Progenitor cell of endocrine pancreas (in vitro differentiated cells): ENCODE measurements around the gene SPRR5. TPM values are rescaled to one million over a fixed set of nuclear protein-coding genes. Genes with fewer than 3 reads are reported as not detected.

Experiments used
- DNase-seq: peaks from one replicate; pipeline ENCODE4 v3.0.0; 2021; ENCODE audit warnings: low spot score; ENCODE audit not compliant: unreplicated experiment
- H3K27ac Mint-ChIP-seq: 2 replicates; pipeline ENCODE4 v1.8.0; 2021; ENCODE audit warnings: mild to moderate bottlenecking, moderate library complexity, mixed read lengths
- H3K27me3 Mint-ChIP-seq: 2 replicates; pipeline ENCODE4 v1.8.0; 2021; ENCODE audit warnings: mixed read lengths
- H3K36me3 Mint-ChIP-seq: 2 replicates; pipeline ENCODE4 v1.8.0; 2022; ENCODE audit warnings: mixed read lengths; ENCODE audit not compliant: insufficient read depth
- H3K4me1 Mint-ChIP-seq: 2 replicates; pipeline ENCODE4 v1.8.0; 2021; ENCODE audit warnings: low read depth, mixed read lengths
- H3K4me3 Mint-ChIP-seq: 2 replicates; pipeline ENCODE4 v1.8.0; 2021; ENCODE audit warnings: low read depth, mild to moderate bottlenecking, moderate library complexity, mixed read lengths
- H3K9me3 Mint-ChIP-seq: 2 replicates; pipeline ENCODE4 v1.8.0; 2021; ENCODE audit warnings: low read depth, mixed read lengths
- CTCF ChIP-seq: fragments of 200-600 bp; sonication (generic); IDR thresholded peaks from one replicate; pipeline ENCODE4 v1.5.0; 2021; ENCODE audit warnings: antibody characterized with exemption, mild to moderate bottlenecking; ENCODE audit not compliant: unreplicated experiment
- total RNA-seq: library from RNA; stranded (reverse); gene quantifications from 2 replicates; pipeline ENCODE4 v1.2.1, GENCODE V29; 2021

The SPRR5 gene
- total RNA-seq, 1 donor from 2014 or later = not detected

GRCh38 chr1:152957561-152957960 is 10.6 kb downstream of the SPRR5 start:
- H3K4me3 Mint-ChIP-seq = no peak overlapping the region
- H3K27ac Mint-ChIP-seq = no peak overlapping the region
- peaks cover 8% of the 10 kb centered on the region for H3K9me3 Mint-ChIP-seq
- no peaks in the 10 kb centered on the region for H3K4me1 Mint-ChIP-seq
- no peak for TF ChIP-seq CTCF
- no peaks in the 10 kb centered on the region for H3K36me3 Mint-ChIP-seq
- H3K27me3 Mint-ChIP-seq = no peaks in the 10 kb centered on the region
- DNase-seq = no peak

- Mint-ChIP-seq H3K4me3 (no peak overlapping the region), H3K36me3 (no peaks in the 10 kb centered on the region), H3K27ac (no peak overlapping the region), H3K27me3 (no peaks in the 10 kb centered on the region), H3K9me3 (peaks cover 6% of the 10 kb centered on the region), H3K4me1 (no peaks in the 10 kb centered on the region)
- DNase-seq = no peak
- TF ChIP-seq CTCF = no peak
Measured at GRCh38 chr1:152959273-152959672, 12.3 kb downstream of the SPRR5 start.

- Mint-ChIP-seq H3K9me3 (peaks cover 4% of the 10 kb centered on the region), H3K36me3 (no peaks in the 10 kb centered on the region), H3K27ac (no peak overlapping the region), H3K4me3 (no peak overlapping the region), H3K27me3 (no peaks in the 10 kb centered on the region), H3K4me1 (no peaks in the 10 kb centered on the region)
- no peak for DNase-seq
- no peak for TF ChIP-seq CTCF
Measured at GRCh38 chr1:152959801-152960451, 12.9 kb downstream of the SPRR5 start.

GRCh38 chr1:152960452-152961044 is 13.5 kb downstream of the SPRR5 start:
- H3K27me3 Mint-ChIP-seq = no peaks in the 10 kb centered on the region
- H3K9me3 Mint-ChIP-seq = peaks cover 3% of the 10 kb centered on the region
- no peak overlapping the region for H3K4me3 Mint-ChIP-seq
- H3K4me1 Mint-ChIP-seq = no peaks in the 10 kb centered on the region
- peak; percentile 36 for TF ChIP-seq CTCF
- DNase-seq = no peak
- no peaks in the 10 kb centered on the region for H3K36me3 Mint-ChIP-seq
- H3K27ac Mint-ChIP-seq = no peak overlapping the region

GRCh38 chr1:152961226-152961891 is 14.4 kb downstream of the SPRR5 start:
- Mint-ChIP-seq H3K4me3 (no peak overlapping the region), H3K9me3 (peaks cover 3% of the 10 kb centered on the region), H3K4me1 (no peaks in the 10 kb centered on the region), H3K27ac (no peak overlapping the region), H3K27me3 (no peaks in the 10 kb centered on the region), H3K36me3 (no peaks in the 10 kb centered on the region)
- no peak for TF ChIP-seq CTCF
- no peak for DNase-seq
